Neuronal stem cell (in vitro differentiated cells): ENCODE data around the gene SMARCAL1.

Experiments used
- DNase-seq: peaks from one replicate; pipeline ENCODE4 v3.0.0-alpha.2; 2013; ENCODE audit warnings: low spot score
- H2AFZ ChIP-seq: one replicate; pipeline ENCODE4 v1.6.1; 2013; ENCODE audit warnings: mild to moderate bottlenecking, low read length, inconsistent platforms
- H2AK5ac ChIP-seq: 2 replicates; pipeline ENCODE4 v1.6.1; 2013; ENCODE audit warnings: low read depth, mild to moderate bottlenecking, inconsistent platforms, low read length, moderate library complexity, mixed read lengths
- H2BK120ac ChIP-seq: 2 replicates; pipeline ENCODE4 v1.6.1; 2013; ENCODE audit warnings: low read depth, mild to moderate bottlenecking, inconsistent platforms, low read length, moderate library complexity, mixed read lengths
- H2BK12ac ChIP-seq: one replicate; pipeline ENCODE4 v1.6.1; 2013; ENCODE audit warnings: low read length, inconsistent platforms
- H2BK15ac ChIP-seq: 2 replicates; pipeline ENCODE4 v1.6.1; 2013; ENCODE audit warnings: mild to moderate bottlenecking, low read length, inconsistent platforms, mixed read lengths
- H2BK5ac ChIP-seq: one replicate; pipeline ENCODE4 v1.6.1; 2013; ENCODE audit warnings: inconsistent platforms, mild to moderate bottlenecking, low read length, moderate library complexity
- H3K14ac ChIP-seq: one replicate; pipeline ENCODE4 v1.6.1; 2013; ENCODE audit warnings: low read length, inconsistent platforms
- H3K18ac ChIP-seq: 2 replicates; pipeline ENCODE4 v1.6.1; 2013; ENCODE audit warnings: low read length, inconsistent platforms
- H3K23ac ChIP-seq: 2 replicates; pipeline ENCODE4 v1.6.1; 2013; ENCODE audit warnings: low read depth, mild to moderate bottlenecking, mixed read lengths, low read length, inconsistent platforms; ENCODE audit not compliant: poor library complexity
- H3K27ac ChIP-seq: replicated peaks from 3 replicates; pipeline ENCODE4 v1.5.1; 2013; ENCODE audit warnings: low read length, inconsistent platforms
- H3K27me3 ChIP-seq, 3 experiments: 2 replicates each; pipeline ENCODE4 v1.6.1; 2013; ENCODE audit warnings: low read length in 3 of 3, mild to moderate bottlenecking in 2 of 3, inconsistent platforms in 1 of 3, low read depth in 1 of 3, mixed read lengths in 1 of 3, moderate library complexity in 1 of 3; ENCODE audit not compliant: control insufficient read depth in 3 of 3, insufficient read depth in 3 of 3
- H3K36me3 ChIP-seq, 2 donors: replicated peaks in 1 of 2; 2 replicates each; pipeline ENCODE4 v1.6.1; 2013; ENCODE audit warnings: low read length in 2 of 2; ENCODE audit not compliant: control insufficient read depth in 2 of 2, insufficient read depth in 2 of 2
- H3K4ac ChIP-seq: 2 replicates; pipeline ENCODE4 v1.6.1; 2013; ENCODE audit warnings: inconsistent platforms, mild to moderate bottlenecking, low read length, moderate library complexity
- H3K4me1 ChIP-seq, 2 donors: 1 replicate in 1 of 2; 2 replicates in 1 of 2; pipeline ENCODE4 v1.6.1; 2013; ENCODE audit warnings: low read length in 2 of 2, low read depth in 1 of 2; ENCODE audit not compliant: control insufficient read depth in 2 of 2, insufficient read depth in 1 of 2
- H3K4me2 ChIP-seq: one replicate; pipeline ENCODE4 v1.6.1; 2013; ENCODE audit warnings: mild to moderate bottlenecking, low read length, inconsistent platforms; ENCODE audit not compliant: insufficient read depth, poor library complexity, severe bottlenecking
- H3K4me3 ChIP-seq, 2 donors: 2 replicates each; pipeline ENCODE4 v1.5.1; 2013; ENCODE audit warnings: low read length in 2 of 2, mild to moderate bottlenecking in 2 of 2, inconsistent platforms in 1 of 2, moderate library complexity in 1 of 2
- H3K79me1 ChIP-seq: one replicate; pipeline ENCODE4 v1.6.1; 2013; ENCODE audit warnings: low read depth, mild to moderate bottlenecking, inconsistent platforms, low read length, moderate library complexity
- H3K9ac ChIP-seq: one replicate; pipeline ENCODE4 v1.6.1; 2013; ENCODE audit warnings: mild to moderate bottlenecking, low read depth, low read length, inconsistent platforms; ENCODE audit not compliant: poor library complexity
- H3K9me3 ChIP-seq, 2 donors: replicated peaks in 1 of 2; 2 replicates each; pipeline versions ENCODE3 to v1.6.1; 2013; ENCODE audit warnings: low read length in 2 of 2, mild to moderate bottlenecking in 2 of 2, inconsistent platforms in 1 of 2, low read depth in 1 of 2, mixed read lengths in 1 of 2, moderate library complexity in 1 of 2; ENCODE audit not compliant: control insufficient read depth in 2 of 2, insufficient read depth in 1 of 2
- H4K8ac ChIP-seq: one replicate; pipeline ENCODE4 v1.6.1; 2013; ENCODE audit warnings: low read depth, mild to moderate bottlenecking, inconsistent platforms, low read length, moderate library complexity
- H4K91ac ChIP-seq: one replicate; pipeline ENCODE4 v1.6.1; 2013; ENCODE audit warnings: low read length, low read depth, mild to moderate bottlenecking, inconsistent platforms; ENCODE audit not compliant: poor library complexity
- WGBS, 2 donors: extraction: QIAGEN DNeasy Blood & Tissue Kit; methylation state at CpG; one replicate each; pipeline ENCODE4 v1.1.7; 2013; ENCODE audit warnings: missing lambda C conversion rate in 2 of 2, mixed read lengths in 1 of 2; ENCODE audit not compliant: insufficient read length in 2 of 2, insufficient replicate concordance in 1 of 2; ENCODE audit errors: extremely low coverage in 2 of 2; 5-methylcytosine and 5-hydroxymethylcytosine counted together

SMARCAL1 gene

GRCh38 chr2:216447293-216447692 lies 35.0 kb downstream of the SMARCAL1 start:
- Histone ChIP-seq H3K9me3 (peaks cover 0 to 20% of the 10 kb centered on the region in 2 donors), H2AK5ac (no peak overlapping the region), H3K4me2 (no peak overlapping the region), H3K27ac (no peak overlapping the region), H3K27me3 (no peaks in the 10 kb centered on the region), H3K4me3 (no peak overlapping the region), H4K8ac (no peak overlapping the region), H2BK15ac (no peak overlapping the region), H3K14ac (no peak overlapping the region), H3K4ac (no peak overlapping the region), H2BK5ac (no peak overlapping the region), H3K23ac (no peak overlapping the region), H3K9ac (no peak overlapping the region), H3K36me3 (peaks cover 16 to 84% of the 10 kb centered on the region in 2 donors), H3K18ac (no peak overlapping the region), H3K4me1 (no peaks in the 10 kb centered on the region), H2BK12ac (no peak overlapping the region), H3K79me1 (no peaks in the 10 kb centered on the region), H2AFZ (no peak overlapping the region), H4K91ac (no peak overlapping the region), H2BK120ac (no peak overlapping the region)
- no peak for DNase-seq
- no CpG with 5 or more reads among the region's 3 CpGs for WGBS, 2 donors

- Histone ChIP-seq H3K23ac (no peak overlapping the region), H3K36me3 (peaks cover 19 to 95% of the 10 kb centered on the region in 2 donors), H2BK5ac (no peak overlapping the region), H3K14ac (no peak overlapping the region), H3K4me1 (no peaks in the 10 kb centered on the region), H3K79me1 (no peaks in the 10 kb centered on the region), H4K8ac (no peak overlapping the region), H3K27ac (no peak overlapping the region), H3K4me3 (no peak overlapping the region), H3K4ac (no peak overlapping the region), H2BK120ac (no peak overlapping the region), H2AK5ac (no peak overlapping the region), H4K91ac (no peak overlapping the region), H2AFZ (no peak overlapping the region), H2BK12ac (no peak overlapping the region), H3K9me3 (peaks cover 2 to 25% of the 10 kb centered on the region in 2 donors), H3K18ac (no peak overlapping the region), H3K27me3 (no peaks in the 10 kb centered on the region), H3K9ac (no peak overlapping the region), H3K4me2 (no peak overlapping the region), H2BK15ac (no peak overlapping the region)
- no peak for DNase-seq
Observed at GRCh38 chr2:216448829-216449228, 36.5 kb downstream of the SMARCAL1 start.

GRCh38 chr2:216450346-216450745 lies 38.1 kb downstream of the SMARCAL1 start:
- Histone ChIP-seq H3K36me3 (peaks cover 27 to 96% of the 10 kb centered on the region in 2 donors), H3K27me3 (no peaks in the 10 kb centered on the region), H3K23ac (no peak overlapping the region), H3K27ac (no peak overlapping the region), H2BK15ac (no peak overlapping the region), H3K14ac (no peak overlapping the region), H2AFZ (no peak overlapping the region), H2BK12ac (no peak overlapping the region), H3K79me1 (no peaks in the 10 kb centered on the region), H3K9ac (no peak overlapping the region), H2BK120ac (no peak overlapping the region), H3K4me1 (no peaks in the 10 kb centered on the region), H3K9me3 (peaks cover 4 to 38% of the 10 kb centered on the region in 2 donors), H3K18ac (no peak overlapping the region), H3K4me2 (no peak overlapping the region), H4K8ac (no peak overlapping the region), H4K91ac (no peak overlapping the region), H2BK5ac (no peak overlapping the region), H2AK5ac (no peak overlapping the region), H3K4me3 (no peak overlapping the region), H3K4ac (no peak overlapping the region)
- no peak for DNase-seq

- Histone ChIP-seq H2BK5ac (no peak overlapping the region), H3K23ac (no peak overlapping the region), H3K4ac (no peak overlapping the region), H2BK15ac (no peak overlapping the region), H3K18ac (no peak overlapping the region), H3K9me3 (peaks cover 4 to 40% of the 10 kb centered on the region in 2 donors), H2AK5ac (no peak overlapping the region), H3K27me3 (no peaks in the 10 kb centered on the region), H3K4me1 (no peaks in the 10 kb centered on the region), H3K9ac (no peak overlapping the region), H4K91ac (no peak overlapping the region), H3K36me3 (peaks cover 29 to 94% of the 10 kb centered on the region in 2 donors), H2BK120ac (no peak overlapping the region), H3K14ac (no peak overlapping the region), H3K27ac (no peak overlapping the region), H3K4me3 (no peak overlapping the region), H2BK12ac (no peak overlapping the region), H4K8ac (no peak overlapping the region), H2AFZ (no peak overlapping the region), H3K4me2 (no peak overlapping the region), H3K79me1 (no peaks in the 10 kb centered on the region)
- DNase-seq: no peak
- WGBS, 2 donors: no CpG with 5 or more reads among the region's 7 CpGs
Observed at GRCh38 chr2:216450784-216451183, 38.5 kb downstream of the SMARCAL1 start.
